OCI-LY7 (cell line): ENCODE data around the gene SPEF1. TPM values are rescaled to one million over a fixed set of nuclear protein-coding genes. Genes with fewer than 3 reads are reported as not detected.

Source experiments
- BruUV-seq: library from RNA; stranded (reverse); fragments of 400-500 nt; replicated peaks from 2 replicates; lab custom pipeline; 2021; lab: Mats Ljungman, UMichigan
- CTCF ChIA-PET: fragments of 300-600 bp; sonication (Branson Sonifier 250); formaldehyde crosslinking; loops from one replicate; lab custom pipeline; 2022; ENCODE audit warnings: antibody characterized with exemption; ENCODE audit not compliant: unreplicated experiment; lab: Charles Lee
- POLR2A ChIA-PET: fragments of 300-600 bp; sonication (Branson Sonifier 250); formaldehyde crosslinking; loops from one replicate; lab custom pipeline; 2022; ENCODE audit warnings: antibody characterized with exemption; lab: Charles Lee
- DNase-seq: peaks from one replicate; pipeline ENCODE4 v3.0.0-alpha.2; 2015; ENCODE audit warnings: low spot score
- H2AFZ ChIP-seq: fragments of 200-600 bp; sonication (generic), shearing (Covaris generic); 2 replicates; pipeline ENCODE4 v1.6.1; 2014; ENCODE audit warnings: mild to moderate bottlenecking, antibody characterized with exemption, low read length, moderate library complexity
- H3K27ac ChIP-seq: fragments of 200-600 bp; sonication (generic); 2 replicates; pipeline ENCODE4 v1.5.1; 2014; ENCODE audit warnings: mixed run types, low read depth, mild to moderate bottlenecking, moderate library complexity, low read length, inconsistent platforms; ENCODE audit not compliant: poor library complexity, severe bottlenecking
- H3K36me3 ChIP-seq: fragments of 200-600 bp; sonication (generic); 2 replicates; pipeline ENCODE4 v1.6.1; 2014; ENCODE audit warnings: mild to moderate bottlenecking, antibody characterized with exemption, low read length, moderate library complexity, mixed read lengths; ENCODE audit not compliant: insufficient read depth
- H3K4me1 ChIP-seq: fragments of 200-600 bp; sonication (generic); 2 replicates; pipeline ENCODE4 v1.5.1; 2014; ENCODE audit warnings: mild to moderate bottlenecking, low read length; ENCODE audit not compliant: insufficient read depth, poor library complexity, severe bottlenecking
- H3K4me2 ChIP-seq: fragments of 200-600 bp; sonication (generic); 2 replicates; pipeline ENCODE4 v1.6.1; 2014; ENCODE audit warnings: mild to moderate bottlenecking, low read length
- H3K4me3 ChIP-seq: fragments of 200-600 bp; sonication (generic); 2 replicates; pipeline ENCODE4 v1.5.1; 2014; ENCODE audit warnings: mild to moderate bottlenecking, low read depth, low read length; ENCODE audit not compliant: poor library complexity, severe bottlenecking
- H3K79me2 ChIP-seq: fragments of 200-600 bp; sonication (generic); 2 replicates; pipeline ENCODE4 v1.6.1; 2016; ENCODE audit warnings: low read depth, mild to moderate bottlenecking, low read length, moderate library complexity, mixed read lengths; ENCODE audit not compliant: insufficient read depth
- H3K9me2 ChIP-seq: fragments of 200-600 bp; sonication (generic); 2 replicates; pipeline ENCODE4 v1.6.1; 2016; ENCODE audit warnings: mild to moderate bottlenecking, low read length, mixed read lengths; ENCODE audit not compliant: insufficient read depth
- H3K9me3 ChIP-seq: fragments of 200-600 bp; sonication (generic); 2 replicates; pipeline ENCODE4 v1.6.1; 2014; ENCODE audit warnings: mild to moderate bottlenecking, mixed run types, low read length, mixed read lengths
- H4K20me1 ChIP-seq: fragments of 200-600 bp; sonication (generic); 2 replicates; pipeline ENCODE4 v1.6.1; 2014; ENCODE audit warnings: mild to moderate bottlenecking, antibody characterized with exemption, low read length, moderate library complexity, mixed read lengths; ENCODE audit not compliant: insufficient read depth
- EZH2phosphoT487 ChIP-seq: fragments of 200-600 bp; sonication (generic); IDR thresholded peaks from 2 replicates; pipeline ENCODE4 v1.6.1; 2018; ENCODE audit warnings: low read depth, borderline replicate concordance, mild to moderate bottlenecking, mixed run types, antibody characterized with exemption, low read length, moderate library complexity, mixed read lengths
- intact Hi-C: fragments of 100-400 bp; cut with micrococcal nuclease; formaldehyde crosslinking; loops from one replicate; pipeline ENCODE4 v1.10.0; 2022; ENCODE audit not compliant: unreplicated experiment
- total RNA-seq, 2 experiments: library from RNA; depleted of rRNA in 1 of 2; stranded (reverse); fragments of >200 nt in 1 of 2; shearing (Covaris generic) in 1 of 2; gene quantifications; 2 replicates each; pipeline ENCODE4 v1.2.3, GENCODE V29; 2014 to 2022
- TF ChIP-seq, protein P1 (sequence below): fragments of 200-600 bp; sonication (generic); conservative IDR thresholded peaks from 2 replicates; pipeline ENCODE4 v1.5.1; 2014; ENCODE audit warnings: mild to moderate bottlenecking, antibody characterized with exemption, low read length, moderate library complexity, mixed read lengths

The SPEF1 gene
- total RNA-seq, 2 experiments from 2014 or later: 0.09 to 0.27 TPM

DNA sequence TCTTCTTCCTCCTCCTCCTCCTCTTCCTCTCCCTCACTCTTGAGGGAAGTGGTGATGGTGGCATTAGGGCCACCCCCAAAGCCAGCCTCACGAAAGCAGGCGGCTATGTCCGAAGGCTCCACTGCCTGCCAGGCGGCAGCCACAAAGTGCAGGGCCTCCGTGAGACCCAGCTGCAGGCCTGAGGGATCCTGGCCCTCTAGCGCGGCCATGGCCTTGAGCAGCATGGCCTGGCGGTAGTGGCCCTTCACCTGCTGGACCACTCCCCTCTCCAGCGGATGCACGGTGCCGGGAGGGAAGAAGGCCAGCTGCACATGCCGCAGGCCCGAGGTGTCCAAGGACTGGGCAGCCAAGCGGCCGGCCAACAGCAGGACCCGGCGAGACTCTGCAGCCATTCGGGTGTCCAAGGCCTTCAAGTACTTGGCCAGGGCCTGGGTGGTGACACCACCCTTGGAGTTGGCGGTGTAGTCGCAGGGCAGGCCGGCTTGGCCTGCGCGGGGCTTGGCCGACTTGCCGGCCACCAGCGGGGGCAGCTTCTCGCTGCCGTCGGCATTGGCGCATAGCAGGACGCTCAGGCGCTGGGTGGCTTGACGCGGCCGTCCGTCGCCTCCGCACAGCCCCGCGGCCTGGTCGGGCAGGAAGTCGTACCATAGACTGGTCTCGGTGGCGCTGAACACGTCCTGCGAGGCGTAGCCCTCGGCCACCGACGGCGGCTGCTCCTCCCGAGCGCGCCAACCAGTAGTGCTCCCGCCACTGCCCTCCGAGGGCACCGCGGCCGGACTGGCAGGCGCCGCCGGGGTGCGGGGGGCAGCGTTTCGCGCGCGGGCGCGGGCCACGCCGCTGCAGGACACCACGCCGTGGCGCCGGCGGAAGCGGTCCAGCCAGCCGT, 4.2 kb upstream of the SPEF1 start:
- ChIA-PET CTCF (interaction anchor here (0.7 to 1.7 kb wide), 2 partner anchors 34 to 71 kb away, joined by 3 to 4 read pairs; partner anchors contain the start of gene AP5S1), POLR2A (interaction anchor here (0.7 to 3.2 kb wide), 2 partner anchors 35 to 60 kb away, joined by 6 to 16 read pairs; partner anchors contain the start of gene AP5S1)
- Histone ChIP-seq H3K79me2 (peaks cover 15% of the 10 kb centered on the region; the same call in 1 of the 2 replicates), H3K9me2 (no peaks in the 10 kb centered on the region), H3K27ac (no peak overlapping the region), H3K4me3 (peak overlapping the region; percentile 71), H3K9me3 (no peaks in the 10 kb centered on the region), H2AFZ (no peak overlapping the region), H3K4me2 (peak overlapping the region; percentile 65), H4K20me1 (no peaks in the 10 kb centered on the region; the same call in 1 of the 2 replicates), H3K4me1 (peaks cover 36% of the 10 kb centered on the region), H3K36me3 (no peaks in the 10 kb centered on the region; the same call in 1 of the 2 replicates)
- intact Hi-C loops: loop anchor here (2.0 kb wide), 2 partner anchors 103 to 299 kb away; partner anchors contain the start of gene PANK2
- no peak for DNase-seq
- TF ChIP-seq, protein P1, sequence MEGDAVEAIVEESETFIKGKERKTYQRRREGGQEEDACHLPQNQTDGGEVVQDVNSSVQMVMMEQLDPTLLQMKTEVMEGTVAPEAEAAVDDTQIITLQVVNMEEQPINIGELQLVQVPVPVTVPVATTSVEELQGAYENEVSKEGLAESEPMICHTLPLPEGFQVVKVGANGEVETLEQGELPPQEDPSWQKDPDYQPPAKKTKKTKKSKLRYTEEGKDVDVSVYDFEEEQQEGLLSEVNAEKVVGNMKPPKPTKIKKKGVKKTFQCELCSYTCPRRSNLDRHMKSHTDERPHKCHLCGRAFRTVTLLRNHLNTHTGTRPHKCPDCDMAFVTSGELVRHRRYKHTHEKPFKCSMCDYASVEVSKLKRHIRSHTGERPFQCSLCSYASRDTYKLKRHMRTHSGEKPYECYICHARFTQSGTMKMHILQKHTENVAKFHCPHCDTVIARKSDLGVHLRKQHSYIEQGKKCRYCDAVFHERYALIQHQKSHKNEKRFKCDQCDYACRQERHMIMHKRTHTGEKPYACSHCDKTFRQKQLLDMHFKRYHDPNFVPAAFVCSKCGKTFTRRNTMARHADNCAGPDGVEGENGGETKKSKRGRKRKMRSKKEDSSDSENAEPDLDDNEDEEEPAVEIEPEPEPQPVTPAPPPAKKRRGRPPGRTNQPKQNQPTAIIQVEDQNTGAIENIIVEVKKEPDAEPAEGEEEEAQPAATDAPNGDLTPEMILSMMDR: no peak
- no peak for TF ChIP-seq EZH2phosphoT487
- no TSS peak for BruUV-seq

DNA sequence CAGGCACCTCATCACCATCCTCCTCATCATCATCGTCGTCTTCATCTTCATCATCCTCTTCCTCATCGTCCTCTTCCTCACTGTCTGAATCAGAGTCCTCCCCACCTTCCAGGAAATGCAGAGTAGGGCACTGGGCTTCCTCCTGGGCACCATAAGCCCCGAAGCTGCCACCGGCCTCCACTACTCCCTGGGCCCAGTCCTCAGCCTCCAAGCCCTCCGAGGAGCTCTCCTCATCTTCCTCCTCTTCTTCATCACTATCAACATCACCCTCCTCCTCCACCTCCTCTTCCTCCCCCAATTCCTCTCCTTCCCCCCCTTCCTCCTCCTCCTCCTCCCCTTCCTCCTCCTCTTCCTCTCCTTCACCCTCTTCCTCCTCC, 3.6 kb upstream of the SPEF1 start:
- intact Hi-C loops: loop anchor here (5.0 kb wide), 1 partner anchor 68 kb away; no protein-coding TSS in a partner anchor
- Histone ChIP-seq H2AFZ (no peak overlapping the region), H3K4me1 (peaks cover 38% of the 10 kb centered on the region), H3K9me2 (no peaks in the 10 kb centered on the region), H3K4me3 (no peak overlapping the region), H4K20me1 (no peaks in the 10 kb centered on the region; the same call in 1 of the 2 replicates), H3K36me3 (no peaks in the 10 kb centered on the region; the same call in 1 of the 2 replicates), H3K4me2 (peak overlapping the region; percentile 43), H3K79me2 (peaks cover 15% of the 10 kb centered on the region; the same call in 1 of the 2 replicates), H3K9me3 (no peaks in the 10 kb centered on the region), H3K27ac (no peak overlapping the region)
- no TSS peak for BruUV-seq
- ChIA-PET CTCF (no interaction called here), POLR2A (interaction anchor here (0.7 kb wide), 1 partner anchor 60 kb away, joined by 6 read pairs; no protein-coding TSS in a partner anchor)
- no peak for DNase-seq
- TF ChIP-seq EZH2phosphoT487: no peak
- TF ChIP-seq, protein P1: no peak
